ENCODE measurements around the gene GPR55. TPM values are rescaled to one million over a fixed set of nuclear protein-coding genes. Genes with fewer than 3 reads are reported as not detected.

GPR55 gene
- total and polyA plus RNA-seq, 2 donors (not counting 3 experiments of a cell fraction or from before 2014, with no cell fraction given) = not detected

GRCh38 chr2:230961091-230961491 is 36.0 kb upstream of the GPR55 start:
- H3K9me1 ChIP-seq (replicated peaks; ENCODE audit: control insufficient read depth, extremely low read depth, insufficient read depth, low read length) = no peaks in the 10 kb centered on the region
- no peak overlapping the region for H2AFZ ChIP-seq (ENCODE audit: low read depth, low read length)
- no peak overlapping the region for H3K4me3 ChIP-seq (replicated peaks in 1 of 3; ENCODE audit: insufficient read depth in 1 of 3, low read depth in 1 of 3, low read length in 3 of 3)
- ChIA-PET CTCF (no interaction called here), POLR2A (no interaction called here)
- no TSS peak for BruUV-seq (replicated peaks)
- DNase-seq (ENCODE audit: low read depth, low spot score) = no peak
- H3K9ac ChIP-seq (replicated peaks; ENCODE audit: extremely low read depth, insufficient read depth, low read length) = no peak overlapping the region
- no peak for TF ChIP-seq EZH2 (IDR thresholded peaks at IDR 0.05; ENCODE audit: borderline replicate concordance, low read depth, low read length, severe bottlenecking)
- no peak for TF ChIP-seq CTCF (IDR thresholded peaks at IDR 0.05; ENCODE audit: extremely low read depth in 1 of 2, insufficient read depth in 1 of 2, low read depth in 1 of 2, low read length in 2 of 2)
- no peak for TF ChIP-seq JUN (IDR thresholded peaks at IDR 0.05; ENCODE audit: borderline replicate concordance, insufficient read depth, insufficient read length, low read depth)
- no peak for TF ChIP-seq GATA2 (IDR thresholded peaks at IDR 0.05; ENCODE audit: insufficient read depth, insufficient read length, low read depth, low read length)
- no peaks in the 10 kb centered on the region for H3K36me3 ChIP-seq (ENCODE audit: control insufficient read depth in 2 of 2, extremely low read depth in 1 of 2, insufficient read depth in 2 of 2, low read length in 2 of 2)
- H3K4me1 ChIP-seq (ENCODE audit: control insufficient read depth, extremely low read depth, insufficient read depth, low read length) = no peaks in the 10 kb centered on the region
- intact Hi-C loops (cut with micrococcal nuclease) (no loop called here), dilution Hi-C loops (cut with MboI; ENCODE audit: extremely low pct_ligation_motif_present, low sequenced_read_pairs) (no loop called here)
- no peak for FAIRE-seq
- H3K27ac ChIP-seq (ENCODE audit: insufficient read depth, low read depth, low read length) = no peak overlapping the region
- no peaks in the 10 kb centered on the region for H3K9me3 ChIP-seq (replicated peaks; ENCODE audit: control insufficient read depth, insufficient read depth, low read length)
- H3K79me2 ChIP-seq (ENCODE audit: control insufficient read depth, insufficient read depth, low read length) = no peaks in the 10 kb centered on the region
- H4K20me1 ChIP-seq (replicated peaks; ENCODE audit: control insufficient read depth, extremely low read depth, insufficient read depth, low read length) = no peaks in the 10 kb centered on the region
- H3K4me2 ChIP-seq (ENCODE audit: insufficient read depth, low read length) = no peak overlapping the region
- peaks cover 18 to 38% of the 10 kb centered on the region in 2 experiments for H3K27me3 ChIP-seq (ENCODE audit: control insufficient read depth in 2 of 2, insufficient read depth in 2 of 2, low read length in 2 of 2)

GRCh38 chr2:230960026-230960425 is 35.0 kb upstream of the GPR55 start:
- no TSS peak for BruUV-seq (replicated peaks)
- no peak for FAIRE-seq
- no peak overlapping the region for H3K4me3 ChIP-seq (replicated peaks in 1 of 3; ENCODE audit: insufficient read depth in 1 of 3, low read depth in 1 of 3, low read length in 3 of 3)

More at GRCh38 chr2:230960026-230960425, 35.0 kb upstream of the GPR55 start:
- Histone ChIP-seq H3K9me3 (replicated peaks; ENCODE audit: control insufficient read depth, insufficient read depth, low read length) (no peaks in the 10 kb centered on the region), H3K4me1 (ENCODE audit: control insufficient read depth, extremely low read depth, insufficient read depth, low read length) (no peaks in the 10 kb centered on the region), H4K20me1 (replicated peaks; ENCODE audit: control insufficient read depth, extremely low read depth, insufficient read depth, low read length) (no peaks in the 10 kb centered on the region), H3K36me3 (ENCODE audit: control insufficient read depth in 2 of 2, extremely low read depth in 1 of 2, insufficient read depth in 2 of 2, low read length in 2 of 2) (no peaks in the 10 kb centered on the region), H3K27ac (ENCODE audit: insufficient read depth, low read depth, low read length) (no peak overlapping the region), H2AFZ (ENCODE audit: low read depth, low read length) (no peak overlapping the region), H3K9ac (replicated peaks; ENCODE audit: extremely low read depth, insufficient read depth, low read length) (no peak overlapping the region), H3K4me2 (ENCODE audit: insufficient read depth, low read length) (no peak overlapping the region), H3K9me1 (replicated peaks; ENCODE audit: control insufficient read depth, extremely low read depth, insufficient read depth, low read length) (no peaks in the 10 kb centered on the region), H3K79me2 (ENCODE audit: control insufficient read depth, insufficient read depth, low read length) (no peaks in the 10 kb centered on the region), H3K27me3 (ENCODE audit: control insufficient read depth in 2 of 2, insufficient read depth in 2 of 2, low read length in 2 of 2) (peaks cover 22 to 42% of the 10 kb centered on the region in 2 experiments)
- intact Hi-C loops (cut with micrococcal nuclease) = no loop called here
- dilution Hi-C loops (cut with MboI; ENCODE audit: extremely low pct_ligation_motif_present, low sequenced_read_pairs) = no loop called here
- ChIA-PET POLR2A (no interaction called here), CTCF (no interaction called here)
- TF ChIP-seq POLR2AphosphoS5 (IDR thresholded peaks at IDR 0.05; ENCODE audit: insufficient read depth, low read depth, low read length) = no peak
- TF ChIP-seq JUN (IDR thresholded peaks at IDR 0.05; ENCODE audit: borderline replicate concordance, insufficient read depth, insufficient read length, low read depth) = no peak
- no peak for TF ChIP-seq GATA2 (IDR thresholded peaks at IDR 0.05; ENCODE audit: insufficient read depth, insufficient read length, low read depth, low read length)
- no peak for TF ChIP-seq MYC (IDR thresholded peaks at IDR 0.05; ENCODE audit: low read depth, low read length)
- no peak for TF ChIP-seq EZH2 (IDR thresholded peaks at IDR 0.05; ENCODE audit: borderline replicate concordance, low read depth, low read length, severe bottlenecking)
- no peak for TF ChIP-seq CTCF (IDR thresholded peaks at IDR 0.05; ENCODE audit: extremely low read depth in 1 of 2, insufficient read depth in 1 of 2, low read depth in 1 of 2, low read length in 2 of 2)
- TF ChIP-seq POLR2A (IDR thresholded peaks at IDR 0.05; ENCODE audit: low read depth, low read length) = no peak
- TF ChIP-seq MAX (IDR thresholded peaks at IDR 0.05; ENCODE audit: insufficient read depth, insufficient read length) = no peak
- no peak for TF ChIP-seq FOS (IDR thresholded peaks at IDR 0.05; ENCODE audit: borderline replicate concordance, insufficient read depth, low read length)
- no peak for DNase-seq (ENCODE audit: low read depth, low spot score)

Data from endothelial cell of umbilical vein (primary cell).